ENCODE results near the gene LAYN. TPM values are rescaled to one million over a fixed set of nuclear protein-coding genes. Genes with fewer than 3 reads are reported as not detected.

LAYN gene
- total and polyA plus RNA-seq, 2 of the 13 experiments (the other 11 are each of a cell fraction or from before 2014, with no cell fraction given): 0.17 TPM; not detected in 1

DNA sequence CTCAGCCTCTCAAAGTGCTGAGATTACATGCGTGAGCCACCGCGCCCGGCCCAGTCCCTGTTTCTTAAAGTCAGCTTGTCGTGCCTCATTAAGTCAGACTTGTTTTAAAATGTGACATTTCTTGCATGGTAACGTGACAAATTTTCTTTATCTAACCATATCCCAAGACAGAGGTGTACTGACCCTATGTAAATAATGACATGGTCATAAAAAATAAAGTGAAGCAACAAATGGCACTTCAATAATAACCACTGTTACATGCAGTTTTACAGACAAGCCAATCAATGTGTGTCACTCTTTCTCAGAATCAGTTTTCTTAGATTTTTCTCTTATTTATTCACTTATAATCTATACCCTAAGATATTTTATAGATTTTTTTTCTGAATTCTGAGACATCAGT lies 35.2 kb downstream of the LAYN start:
- Histone ChIP-seq H3K79me2 (ENCODE audit: insufficient read depth, low read length) (no peaks in the 10 kb centered on the region), H3K27me3 (ENCODE audit: control insufficient read depth in 1 of 2, insufficient read depth in 2 of 2, low read length in 2 of 2) (no peaks in the 10 kb centered on the region; a peak in 1 of 5 replicates), H3K27ac (ENCODE audit: extremely low read length, insufficient read depth, low read length) (no peak overlapping the region), H3K4me3 (replicated peaks in 1 of 3; ENCODE audit: insufficient read depth in 1 of 3, low read depth in 2 of 3, low read length in 3 of 3) (no peak overlapping the region), H3K36me3 (replicated peaks in 1 of 2; ENCODE audit: control insufficient read depth in 1 of 2, insufficient read depth in 2 of 2, low read length in 2 of 2) (no peaks in the 10 kb centered on the region), H3K4me1 (ENCODE audit: insufficient read depth, low read length) (peaks cover 38% of the 10 kb centered on the region), H3K4me2 (ENCODE audit: low read depth, low read length) (no peak overlapping the region), H2AFZ (ENCODE audit: low read length) (no peak overlapping the region), H4K20me1 (ENCODE audit: insufficient read depth, low read length) (no peaks in the 10 kb centered on the region), H3K9ac (ENCODE audit: insufficient read depth, low read depth, low read length) (no peak overlapping the region), H3K9me3 (ENCODE audit: low read length) (no peaks in the 10 kb centered on the region)
- TF ChIP-seq ZFP36L1 (CRISPR knock-in tag; IDR thresholded peaks at IDR 0.05) (no peak), HNRNPUL1 (IDR thresholded peaks at IDR 0.05; ENCODE audit: low read depth, low read length) (no peak), ZBTB8A (CRISPR knock-in tag; IDR thresholded peaks at IDR 0.05; ENCODE audit: borderline replicate concordance, low read depth) (no peak), ZNF329 (CRISPR knock-in tag; IDR thresholded peaks at IDR 0.05; ENCODE audit: low read depth) (no peak), ZBTB7B (CRISPR knock-in tag; IDR thresholded peaks at IDR 0.05) (no peak), ZNF7 (CRISPR knock-in tag; IDR thresholded peaks at IDR 0.05) (no peak), SPEN (CRISPR knock-in tag; IDR thresholded peaks at IDR 0.05; ENCODE audit: low read depth) (no peak), ZNF567 (CRISPR knock-in tag; IDR thresholded peaks at IDR 0.05; ENCODE audit: borderline replicate concordance) (no peak), HDAC2 (CRISPR knock-in tag; IDR thresholded peaks at IDR 0.05) (no peak), NFE2L2 (IDR thresholded peaks at IDR 0.05; ENCODE audit: low read length) (no peak), STAT6 (CRISPR knock-in tag; IDR thresholded peaks at IDR 0.05; ENCODE audit: borderline replicate concordance) (no peak), SRSF4 (IDR thresholded peaks at IDR 0.05; ENCODE audit: low read depth, low read length, poor library complexity, severe bottlenecking) (no peak)
- TF ChIP-seq, protein P1, sequence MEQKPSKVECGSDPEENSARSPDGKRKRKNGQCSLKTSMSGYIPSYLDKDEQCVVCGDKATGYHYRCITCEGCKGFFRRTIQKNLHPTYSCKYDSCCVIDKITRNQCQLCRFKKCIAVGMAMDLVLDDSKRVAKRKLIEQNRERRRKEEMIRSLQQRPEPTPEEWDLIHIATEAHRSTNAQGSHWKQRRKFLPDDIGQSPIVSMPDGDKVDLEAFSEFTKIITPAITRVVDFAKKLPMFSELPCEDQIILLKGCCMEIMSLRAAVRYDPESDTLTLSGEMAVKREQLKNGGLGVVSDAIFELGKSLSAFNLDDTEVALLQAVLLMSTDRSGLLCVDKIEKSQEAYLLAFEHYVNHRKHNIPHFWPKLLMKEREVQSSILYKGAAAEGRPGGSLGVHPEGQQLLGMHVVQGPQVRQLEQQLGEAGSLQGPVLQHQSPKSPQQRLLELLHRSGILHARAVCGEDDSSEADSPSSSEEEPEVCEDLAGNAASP (CRISPR knock-in tag; IDR thresholded peaks at IDR 0.05; ENCODE audit: borderline replicate concordance): no peak
- ChIA-PET POLR2A (no interaction called here), CTCF (ENCODE audit: low intra/inter-chr PET ratio, low total read pairs) (no interaction called here)
- FAIRE-seq: no peak
- in situ Hi-C loops (cut with HindIII; ENCODE audit: extremely low pct_ligation_motif_present, low pct_unique_long_range_greater_than_20kb) (no loop called here), intact Hi-C loops (cut with micrococcal nuclease; ENCODE audit: unreplicated experiment) (no loop called here)
- 66% methylated on average over 6 of the region's 6 CpGs for WGBS (ENCODE audit: low lambda C conversion rate)
- no peak for DNase-seq (ENCODE audit: low spot score)
- BruUV-seq (replicated peaks): no TSS peak
- ATAC-seq: no peak
